GM21447 (cell line): ENCODE data around the gene ARHGAP15.

ENCODE experiments used
- ATAC-seq: cut with Tn5 transposase; IDR thresholded peaks from one replicate; pipeline ENCODE4 v1.9.1; 2021; ENCODE audit not compliant: unreplicated experiment

ARHGAP15 gene

DNA sequence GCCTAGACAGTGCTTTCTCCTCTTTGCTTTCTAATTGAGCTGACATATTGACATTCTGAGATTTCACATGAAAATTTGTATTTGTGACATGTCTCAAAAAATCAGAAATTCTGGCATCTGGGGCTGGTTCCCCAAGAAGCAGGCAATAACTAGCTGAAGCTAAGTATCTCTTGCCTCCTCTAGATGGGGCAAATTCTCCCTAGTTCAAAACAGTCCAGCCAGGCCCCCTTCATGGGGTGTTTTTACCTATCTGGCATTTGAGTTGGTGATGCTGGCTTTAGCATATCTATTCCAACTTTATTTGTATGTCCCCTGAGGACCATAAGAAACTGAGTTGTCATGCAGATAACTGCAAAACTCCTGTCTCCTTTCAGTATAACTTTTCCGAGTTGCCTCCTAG lies 39.9 kb downstream of the ARHGAP15 start:
- no peak for ATAC-seq

DNA sequence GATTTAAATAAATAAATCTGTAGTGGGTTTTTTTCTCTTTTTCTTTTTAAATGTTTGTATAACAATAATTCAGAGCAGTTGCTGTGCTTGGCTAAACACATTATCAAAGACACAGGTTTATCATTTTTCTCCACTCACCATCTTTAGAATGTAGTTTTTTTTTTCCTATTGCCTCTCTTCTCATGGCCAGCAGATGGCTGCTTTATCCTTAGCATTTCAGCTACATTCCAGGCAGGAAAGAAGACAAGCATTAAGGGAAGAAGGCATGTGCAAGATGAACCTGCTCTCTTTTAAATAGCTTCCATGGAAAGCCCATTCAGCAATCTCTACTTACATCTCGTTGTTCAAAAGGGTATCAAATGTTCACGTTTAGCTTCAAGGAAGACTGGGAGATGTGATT lies 42.6 kb downstream of the ARHGAP15 start:
- ATAC-seq = no peak

- no peak for ATAC-seq
Observed at GRCh38 chr2:143175438-143175837, 46.2 kb downstream of the ARHGAP15 start.

DNA sequence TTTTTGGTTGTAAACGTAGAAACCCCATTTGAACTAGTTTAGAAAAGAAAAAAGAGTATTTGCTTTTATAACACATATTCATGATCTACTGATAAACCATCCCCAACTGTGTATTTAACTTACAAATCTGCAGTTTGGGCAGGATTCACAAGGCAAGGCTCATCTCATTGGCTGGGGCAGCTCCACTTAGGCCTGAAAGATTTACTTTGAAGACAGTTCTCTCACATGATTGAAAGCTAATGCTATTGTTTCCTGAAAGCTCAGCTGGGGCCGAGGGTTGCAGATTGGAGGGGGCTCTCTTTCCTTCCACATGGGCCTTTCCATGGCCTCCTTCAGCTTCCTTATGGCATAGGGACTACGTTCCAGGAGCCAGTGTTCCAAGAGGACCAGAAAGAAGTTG lies 47.4 kb downstream of the ARHGAP15 start:
- peak; percentile 30 for ATAC-seq

- peak; percentile 98 for ATAC-seq
Observed at GRCh38 chr2:143177096-143177786, 48.0 kb downstream of the ARHGAP15 start.

- ATAC-seq = no peak
Observed at GRCh38 chr2:143181494-143181893, 52.3 kb downstream of the ARHGAP15 start.

- no peak for ATAC-seq
Observed at GRCh38 chr2:143182649-143183048, 53.4 kb downstream of the ARHGAP15 start.

DNA sequence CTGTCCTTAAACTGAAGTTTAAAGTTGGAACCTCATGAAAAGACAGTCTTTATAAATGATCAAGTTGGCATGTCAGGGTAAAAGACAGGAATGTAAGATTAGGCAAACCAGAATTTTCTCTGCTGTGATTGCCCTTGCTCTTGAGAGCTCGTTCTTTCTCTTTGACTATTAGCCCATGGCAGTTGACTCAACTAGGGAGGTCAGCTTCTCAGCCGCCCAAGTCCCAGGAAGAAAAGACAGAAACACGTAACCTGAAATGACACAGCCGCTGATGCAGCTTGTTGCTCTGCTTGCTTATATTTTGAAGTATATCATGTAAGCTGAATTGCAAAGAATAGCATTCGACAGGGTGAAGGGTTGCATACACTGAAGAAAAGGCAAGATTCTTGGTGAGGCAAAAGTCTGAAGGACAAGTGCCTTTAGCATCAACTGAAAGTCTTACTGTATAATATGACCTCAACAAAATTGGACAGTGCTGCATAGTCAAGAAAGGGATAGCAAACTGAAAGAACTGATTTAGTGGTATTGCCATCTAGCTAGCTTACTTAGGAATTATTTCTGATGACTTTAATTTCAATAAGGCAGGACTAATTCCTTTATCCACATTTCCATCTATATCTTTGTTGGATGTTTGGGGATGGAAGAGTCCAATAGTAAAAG lies 54.7 kb downstream of the ARHGAP15 start:
- ATAC-seq = peak; percentile 79

GRCh38 chr2:143186876-143187275 lies 57.7 kb downstream of the ARHGAP15 start:
- ATAC-seq = no peak

- ATAC-seq = no peak
Observed at GRCh38 chr2:143190431-143190830, 61.2 kb downstream of the ARHGAP15 start.

- ATAC-seq = no peak
Observed at GRCh38 chr2:143192106-143192505, 62.9 kb downstream of the ARHGAP15 start.

- ATAC-seq = no peak
Observed at GRCh38 chr2:143192716-143193115, 63.5 kb downstream of the ARHGAP15 start.

DNA sequence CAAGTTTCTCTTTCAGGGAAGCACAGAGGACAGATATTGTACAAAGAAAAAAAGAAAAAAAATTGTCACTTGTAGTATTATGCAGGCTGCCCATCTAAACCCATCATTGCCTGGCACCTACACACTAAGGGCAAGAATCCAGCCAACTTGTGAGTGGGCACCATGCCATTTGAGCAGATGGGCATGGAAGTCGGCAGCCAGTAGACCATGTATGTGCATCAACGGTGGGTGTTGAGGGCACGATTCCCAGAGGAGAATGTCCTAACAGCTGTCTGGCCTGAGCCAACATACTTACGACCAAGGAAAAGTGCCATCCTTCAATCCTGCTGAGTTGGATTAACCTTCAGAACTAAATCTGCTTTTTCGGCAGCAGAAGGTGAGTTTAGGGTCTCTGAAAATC lies 63.9 kb downstream of the ARHGAP15 start:
- ATAC-seq = no peak

DNA sequence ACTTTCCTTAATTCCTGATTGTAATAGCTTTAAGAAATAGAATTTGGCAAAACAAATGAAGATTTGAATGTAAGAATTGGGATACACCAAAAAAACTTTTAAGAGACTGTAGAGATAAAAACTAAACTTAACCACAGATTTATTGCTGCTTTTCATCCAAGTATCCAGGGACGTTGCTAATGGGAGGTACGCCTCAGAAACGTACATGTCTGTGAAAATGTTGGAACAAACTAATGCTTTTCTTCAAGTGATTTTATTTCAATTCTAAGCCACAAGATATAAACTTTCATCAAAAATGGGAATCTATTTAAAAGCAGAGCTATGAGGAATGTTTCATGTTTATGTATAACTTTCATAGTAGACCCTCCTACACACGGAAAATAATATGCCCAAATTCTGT lies 66.3 kb downstream of the ARHGAP15 start:
- no peak for ATAC-seq

- ATAC-seq = no peak
Observed at GRCh38 chr2:143204062-143204461, 74.8 kb downstream of the ARHGAP15 start.

GRCh38 chr2:143205106-143205764 lies 76.0 kb downstream of the ARHGAP15 start:
- peak; percentile 69 for ATAC-seq

- no peak for ATAC-seq
Observed at GRCh38 chr2:143209570-143210445, 80.6 kb downstream of the ARHGAP15 start.

DNA sequence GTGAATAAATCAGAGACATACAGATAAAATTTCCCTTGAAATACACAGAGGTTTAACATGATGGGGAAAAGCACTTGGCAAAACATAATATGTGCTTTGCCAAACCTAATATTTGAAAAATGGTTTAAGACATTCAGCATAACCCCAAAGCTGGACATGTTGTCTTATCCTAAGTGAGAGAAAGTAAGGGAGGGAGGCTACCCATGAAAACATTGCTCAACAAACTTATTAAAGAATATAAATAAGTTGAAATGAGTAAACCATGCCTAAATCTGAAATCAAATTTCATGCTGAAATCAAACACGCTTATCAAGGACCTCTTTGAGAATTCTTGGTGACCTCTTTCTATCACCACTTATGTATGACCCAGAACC lies 81.2 kb downstream of the ARHGAP15 start:
- no peak for ATAC-seq

DNA sequence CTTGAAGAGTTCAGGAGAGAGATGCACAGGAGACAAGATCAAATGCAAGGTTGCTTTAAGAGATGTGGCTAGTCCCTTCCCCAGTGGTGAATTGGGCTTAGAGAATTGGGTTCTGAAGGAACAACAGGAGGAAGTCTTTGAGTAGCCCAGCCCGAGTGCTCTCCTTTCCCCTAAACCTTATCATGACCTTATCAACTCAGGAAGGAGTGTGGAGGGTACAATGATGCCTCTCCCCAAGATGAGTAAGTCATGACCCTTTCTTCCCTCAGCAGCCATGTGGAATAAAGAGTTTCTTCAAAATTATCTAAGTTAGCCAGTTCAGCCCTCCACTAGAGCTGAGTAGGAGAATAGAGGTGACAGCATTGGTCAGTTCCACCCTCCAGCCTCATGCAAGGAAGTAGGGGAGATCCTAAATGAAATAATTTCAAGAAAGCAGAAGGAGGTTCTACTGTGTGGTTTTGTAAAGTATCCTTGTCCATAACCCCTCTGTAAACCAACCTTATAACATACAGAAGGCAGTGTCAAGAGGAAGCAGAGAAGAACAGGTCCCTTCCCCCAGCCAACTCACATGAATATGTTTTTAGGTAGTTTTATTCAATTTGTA lies 88.4 kb downstream of the ARHGAP15 start:
- ATAC-seq = no peak

GRCh38 chr2:143218621-143219020 lies 89.4 kb downstream of the ARHGAP15 start:
- no peak for ATAC-seq

DNA sequence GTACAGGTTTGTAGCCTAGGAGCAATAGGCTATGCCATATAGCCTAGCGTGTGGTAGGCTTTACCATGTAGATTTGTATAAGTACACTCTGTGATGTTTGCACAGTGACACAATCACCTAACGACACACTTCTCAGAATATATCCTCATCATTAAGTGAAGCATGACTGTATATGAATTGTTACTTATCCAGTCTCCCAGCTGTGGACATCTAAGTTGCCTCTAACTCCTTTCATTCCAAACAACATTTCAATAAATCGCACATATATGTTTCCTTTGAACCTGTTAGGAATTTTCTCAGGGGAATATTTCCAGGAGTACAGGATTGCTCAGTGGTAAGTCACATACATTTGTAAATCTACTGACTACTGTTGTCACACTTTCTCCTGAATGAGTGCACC lies 90.0 kb downstream of the ARHGAP15 start:
- ATAC-seq = no peak
